Activated CD8-positive, alpha-beta memory T cell treated with anti-CD3 and anti-CD28 coated beads for 36 hours (primary cell): Measurements from ENCODE around the gene GPR171. TPM values are rescaled to one million over a fixed set of nuclear protein-coding genes. Genes with fewer than 3 reads are reported as not detected.
"Not testable (repeated sequence)": the region's sequence is repeated elsewhere in the genome, so short reads cannot be mapped to it uniquely, and the experiment has no call there.

Source experiments
- CTCF ChIA-PET: fragments of 350-600 bp; sonication (Branson Sonifier 250); formaldehyde crosslinking; loops from one replicate; lab custom pipeline; 2021; ENCODE audit warnings: antibody characterized with exemption; lab: Charles Lee
- POLR2A ChIA-PET: fragments of 350-600 bp; sonication (Branson Sonifier 250); formaldehyde crosslinking; loops from one replicate; lab custom pipeline; 2021; ENCODE audit warnings: antibody characterized with exemption; lab: Charles Lee
- total RNA-seq, 2 experiments: library from RNA; stranded (reverse); gene quantifications; one replicate each; pipeline ENCODE4 v1.2.3, GENCODE V29; 2021

GPR171 gene
- total RNA-seq, result 100 to 1,000 TPM; 227 to 229 TPM

- POLR2A ChIA-PET, result interaction anchor here (0.7 to 5.0 kb wide), 6 partner anchors 11 to 1054 kb away, joined by 3 to 61 read pairs (median 4); partner anchors contain the start of gene SIAH2
- CTCF ChIA-PET, result interaction anchor here (0.7 to 1.3 kb wide), 4 partner anchors 35 to 1066 kb away, joined by 3 to 4 read pairs (median 4); no protein-coding TSS in a partner anchor
Observed at GRCh38 chr3:151203051-151203420, at the start of gene GPR171. Gene GPR171 (minus strand): TSS chr3:151203216. CDS start chr3:151199386, 3,830 bp downstream.

- ChIA-PET CTCF (interaction anchor here (0.5 to 0.8 kb wide), 2 partner anchors 22 to 80 kb away, joined by 3 to 4 read pairs; no protein-coding TSS in a partner anchor), POLR2A (no interaction called here)
Observed at GRCh38 chr3:151248772-151249337, 45.8 kb upstream of the GPR171 start.

- CTCF ChIA-PET, POLR2A ChIA-PET: not testable (repeated sequence)
Observed at GRCh38 chr3:151242006-151242405, 39.0 kb upstream of the GPR171 start.

- ChIA-PET POLR2A (no interaction called here), CTCF (no interaction called here)
Observed at GRCh38 chr3:151236736-151237135, 33.7 kb upstream of the GPR171 start.

GRCh38 chr3:151236316-151236715 lies 33.3 kb upstream of the GPR171 start:
- CTCF ChIA-PET, result interaction anchor here (1.5 kb wide), 1 partner anchor 45 kb away, joined by 4 read pairs; no protein-coding TSS in a partner anchor
- POLR2A ChIA-PET, result no interaction called here

- POLR2A ChIA-PET, result no interaction called here
- CTCF ChIA-PET, result interaction anchor here (1.3 to 1.5 kb wide), 2 partner anchors 47 to 48 kb away, joined by 3 to 4 read pairs; no protein-coding TSS in a partner anchor
Observed at GRCh38 chr3:151234825-151235224, 31.8 kb upstream of the GPR171 start.

- CTCF ChIA-PET, result no interaction called here
Observed at GRCh38 chr3:151232991-151233390, 30.0 kb upstream of the GPR171 start.

GRCh38 chr3:151232403-151232802 lies 29.4 kb upstream of the GPR171 start:
- CTCF ChIA-PET, POLR2A ChIA-PET: not testable (repeated sequence)

More at GRCh38 chr3:151232991-151233390, 30.0 kb upstream of the GPR171 start:
- POLR2A ChIA-PET, result no interaction called here

GRCh38 chr3:151230646-151231045 lies 27.6 kb upstream of the GPR171 start:
- POLR2A ChIA-PET, result interaction anchor here (0.8 kb wide), 1 partner anchor 49 kb away, joined by 7 read pairs; no protein-coding TSS in a partner anchor
- CTCF ChIA-PET, result interaction anchor here (0.7 to 1.6 kb wide), 6 partner anchors 14 to 62 kb away, joined by 3 to 5 read pairs (median 3); partner anchors contain the start of gene P2RY14

GRCh38 chr3:151228666-151229040 lies 25.6 kb upstream of the GPR171 start:
- CTCF ChIA-PET, result interaction anchor here (0.9 to 6.1 kb wide), 10 partner anchors 11 to 72 kb away, joined by 3 to 31 read pairs (median 6); partner anchors contain the start of gene P2RY14

GRCh38 chr3:151227807-151228665 lies 25.0 kb upstream of the GPR171 start:
- POLR2A ChIA-PET, result interaction anchor here (0.6 to 1.7 kb wide), 2 partner anchors 50 to 522 kb away, joined by 3 read pairs; partner anchors contain the start of gene P2RY14

More at GRCh38 chr3:151228666-151229040, 25.6 kb upstream of the GPR171 start:
- POLR2A ChIA-PET, result no interaction called here

GRCh38 chr3:151227266-151227806 lies 24.3 kb upstream of the GPR171 start:
- CTCF ChIA-PET, result interaction anchor here (1.0 to 6.1 kb wide), 14 partner anchors 18 to 1126 kb away, joined by 3 to 31 read pairs (median 4); partner anchors contain the start of gene P2RY14
- POLR2A ChIA-PET, result interaction anchor here (0.6 to 1.7 kb wide), 4 partner anchors 28 to 521 kb away, joined by 3 to 4 read pairs (median 4); partner anchors contain the start of gene P2RY14

More at GRCh38 chr3:151227807-151228665, 25.0 kb upstream of the GPR171 start:
- CTCF ChIA-PET, result interaction anchor here (0.6 to 6.1 kb wide), 17 partner anchors 11 to 1125 kb away, joined by 3 to 31 read pairs (median 5); partner anchors contain the start of gene P2RY14

GRCh38 chr3:151226825-151227224 lies 23.8 kb upstream of the GPR171 start:
- ChIA-PET POLR2A (interaction anchor here (0.7 to 1.7 kb wide), 3 partner anchors 27 to 51 kb away, joined by 3 to 4 read pairs (median 4); partner anchors contain the start of gene P2RY14), CTCF (interaction anchor here (1.0 to 6.1 kb wide), 10 partner anchors 22 to 1127 kb away, joined by 3 to 31 read pairs (median 4); partner anchors contain the start of gene P2RY14)

- ChIA-PET CTCF (interaction anchor here (1.1 to 6.1 kb wide), 4 partner anchors 20 to 58 kb away, joined by 3 to 31 read pairs (median 12); partner anchors contain the start of gene P2RY14), POLR2A (interaction anchor here (0.5 to 2.2 kb wide), 4 partner anchors 20 to 576 kb away, joined by 3 to 7 read pairs (median 4); partner anchors contain the start of gene P2RY14)
Observed at GRCh38 chr3:151226088-151226563, 23.1 kb upstream of the GPR171 start.

- CTCF ChIA-PET, result interaction anchor here (1.1 to 6.1 kb wide), 3 partner anchors 19 to 58 kb away, joined by 3 to 31 read pairs (median 21); partner anchors contain the start of gene P2RY14
- POLR2A ChIA-PET, result interaction anchor here (0.5 to 2.2 kb wide), 4 partner anchors 20 to 577 kb away, joined by 3 to 7 read pairs (median 4); partner anchors contain the start of gene GPR171
Observed at GRCh38 chr3:151225040-151225975, 22.3 kb upstream of the GPR171 start.

- ChIA-PET POLR2A (interaction anchor here (0.5 to 2.2 kb wide), 3 partner anchors 19 to 34 kb away, joined by 3 to 7 read pairs (median 3); partner anchors contain the start of gene GPR171), CTCF (interaction anchor here (6.1 kb wide), 1 partner anchor 57 kb away, joined by 31 read pairs; no protein-coding TSS in a partner anchor)
Observed at GRCh38 chr3:151224268-151224866, 21.4 kb upstream of the GPR171 start.
